ENCODE data around the gene RAB26.
"Not testable (repeated sequence)": the region's sequence is repeated elsewhere in the genome, so short reads cannot be mapped to it uniquely, and the experiment has no call there.

Gene RAB26

GRCh38 chr16:2129890-2130447 lies 18.5 kb upstream of the RAB26 start:
- not testable (repeated sequence) for FAIRE-seq; DNase-seq (ENCODE audit: insufficient read length)

- not testable (repeated sequence) for DNase-seq (ENCODE audit: insufficient read length); FAIRE-seq
These were observed 14.6 kb upstream of the RAB26 start for GRCh38 chr16:2133797-2134196.

- not testable (repeated sequence) for FAIRE-seq; DNase-seq (ENCODE audit: insufficient read length)
These were observed 13.4 kb upstream of the RAB26 start for GRCh38 chr16:2135071-2135470.

- not testable (repeated sequence) for DNase-seq (ENCODE audit: insufficient read length)
- FAIRE-seq: peak; percentile 79
These were observed 12.5 kb upstream of the RAB26 start, which contains the start of gene PKD1 for GRCh38 chr16:2135770-2136490. PKD1 (minus strand) TSS chr16:2135898; CDS start chr16:2135689, 209 bp downstream.

GRCh38 chr16:2142942-2143877 lies 5.2 kb upstream of the RAB26 start:
- FAIRE-seq (no peak), DNase-seq (ENCODE audit: insufficient read length) (peak; percentile 18)
- TF ChIP-seq POLR2A (IDR thresholded peaks at IDR 0.05; ENCODE audit: low read depth, low read length): no peak
- no peak for TF ChIP-seq TAF1 (IDR thresholded peaks at IDR 0.05; ENCODE audit: borderline replicate concordance, low read depth, low read length)
- TF ChIP-seq POLR2AphosphoS5 (IDR thresholded peaks at IDR 0.05; ENCODE audit: low read depth, low read length): no peak

GRCh38 chr16:2143878-2144485 lies 4.4 kb upstream of the RAB26 start:
- no peak for TF ChIP-seq POLR2A (IDR thresholded peaks at IDR 0.05; ENCODE audit: low read depth, low read length)
- no peak for TF ChIP-seq TAF1 (IDR thresholded peaks at IDR 0.05; ENCODE audit: borderline replicate concordance, low read depth, low read length)
- no peak for TF ChIP-seq POLR2AphosphoS5 (IDR thresholded peaks at IDR 0.05; ENCODE audit: low read depth, low read length)
- DNase-seq (ENCODE audit: insufficient read length): no peak
- no peak for FAIRE-seq

GRCh38 chr16:2145843-2146242 lies 2.6 kb upstream of the RAB26 start:
- TF ChIP-seq POLR2A (IDR thresholded peaks at IDR 0.05; ENCODE audit: low read depth, low read length): no peak
- no peak for TF ChIP-seq POLR2AphosphoS5 (IDR thresholded peaks at IDR 0.05; ENCODE audit: low read depth, low read length)
- no peak for TF ChIP-seq TAF1 (IDR thresholded peaks at IDR 0.05; ENCODE audit: borderline replicate concordance, low read depth, low read length)
- no peak for DNase-seq (ENCODE audit: insufficient read length)
- FAIRE-seq: no peak

GRCh38 chr16:2147378-2147777 lies 1.0 kb upstream of the RAB26 start:
- TF ChIP-seq POLR2AphosphoS5 (IDR thresholded peaks at IDR 0.05; ENCODE audit: low read depth, low read length): no peak
- no peak for TF ChIP-seq TAF1 (IDR thresholded peaks at IDR 0.05; ENCODE audit: borderline replicate concordance, low read depth, low read length)
- no peak for TF ChIP-seq POLR2A (IDR thresholded peaks at IDR 0.05; ENCODE audit: low read depth, low read length)
- no peak for FAIRE-seq
- DNase-seq (ENCODE audit: insufficient read length): no peak

GRCh38 chr16:2148714-2149629 lies 547 bp downstream of the RAB26 start:
- no peak for TF ChIP-seq POLR2AphosphoS5 (IDR thresholded peaks at IDR 0.05; ENCODE audit: low read depth, low read length)
- TF ChIP-seq TAF1 (IDR thresholded peaks at IDR 0.05; ENCODE audit: borderline replicate concordance, low read depth, low read length): no peak
- TF ChIP-seq POLR2A (IDR thresholded peaks at IDR 0.05; ENCODE audit: low read depth, low read length): no peak
- DNase-seq (ENCODE audit: insufficient read length) (no peak), FAIRE-seq (no peak)

- FAIRE-seq (no peak), DNase-seq (ENCODE audit: insufficient read length) (no peak)
- TF ChIP-seq TAF1 (IDR thresholded peaks at IDR 0.05; ENCODE audit: borderline replicate concordance, low read depth, low read length): no peak
These were observed 1.4 kb downstream of the RAB26 start for GRCh38 chr16:2149630-2150417.
